DND-41 (cell line): ENCODE measurements around the gene SLC11A1.

Experiments
- CTCF ChIP-seq: IDR thresholded peaks from 2 replicates; pipeline ENCODE4 v1.5.1; 2012; ENCODE audit warnings: borderline replicate concordance, low read length, moderate library complexity, mild to moderate bottlenecking; ENCODE audit not compliant: poor library complexity, severe bottlenecking; ENCODE audit errors: extremely low read depth
- EZH2 ChIP-seq: IDR thresholded peaks from 3 replicates; pipeline ENCODE4 v1.6.1; 2012; ENCODE audit warnings: borderline replicate concordance, low read depth, mild to moderate bottlenecking, moderate library complexity, low read length, inconsistent platforms; ENCODE audit not compliant: severe bottlenecking

GRCh38 chr2:218362606-218363005, 19.5 kb upstream of the SLC11A1 start:
- TF ChIP-seq CTCF, result no peak
- TF ChIP-seq EZH2, result no peak
